AG09319 (cell line): ENCODE measurements around the gene ANKRD42.
"Not testable (repeated sequence)": the region's sequence is repeated elsewhere in the genome, so short reads cannot be mapped to it uniquely, and the experiment has no call there.

Experiments used
- DNase-seq: peaks from one replicate; pipeline ENCODE4 v3.0.0-alpha.2; 2010; ENCODE audit warnings: low read depth; ENCODE audit errors: extremely low read depth
- TF ChIP-seq, protein P1 (sequence below): IDR thresholded peaks from 2 replicates; pipeline ENCODE4 v1.5.1; 2011; ENCODE audit warnings: low read depth, mild to moderate bottlenecking, inconsistent platforms, low read length, moderate library complexity

ANKRD42 gene

DNA sequence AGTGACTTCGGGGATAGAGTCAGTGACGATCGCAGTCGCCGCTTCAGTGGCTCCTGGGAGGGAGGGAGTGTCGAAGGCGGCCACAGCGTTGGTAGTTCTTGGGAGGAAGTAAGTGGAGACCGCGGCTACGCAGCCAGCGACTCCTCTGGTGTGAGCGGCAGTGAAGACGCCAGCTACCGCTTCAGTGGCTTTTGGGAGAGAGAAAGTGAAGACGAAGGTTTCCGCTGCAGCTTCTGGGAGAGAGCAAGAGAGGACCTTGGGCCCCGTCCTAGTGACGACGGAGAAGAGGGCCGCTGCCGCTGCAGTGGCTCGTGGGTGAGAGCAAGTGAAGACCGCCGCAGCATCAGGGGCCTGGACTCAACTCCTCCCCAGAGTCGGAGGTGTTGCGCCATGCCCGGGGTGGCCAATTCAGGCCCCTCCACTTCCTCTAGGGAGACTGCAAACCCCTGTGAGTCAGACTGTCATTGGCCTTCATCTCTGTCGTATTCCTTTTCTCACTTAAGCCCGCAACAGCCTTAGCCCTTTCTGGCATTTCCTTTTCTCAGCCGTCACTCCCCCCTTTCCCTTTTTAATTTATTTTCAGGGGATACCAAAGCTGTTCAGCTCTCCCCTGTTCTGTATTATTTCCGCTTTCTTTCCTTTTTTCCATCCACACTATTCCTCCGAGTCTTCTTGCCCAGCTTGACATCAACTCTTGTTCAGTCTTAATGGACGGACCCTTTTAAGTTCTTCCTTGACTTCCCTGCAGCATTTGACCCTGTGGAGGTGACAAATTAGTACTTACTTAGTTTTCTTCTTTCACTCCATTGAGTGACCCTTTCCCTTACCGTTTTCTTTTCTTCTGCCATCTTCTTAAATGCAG lies 1.0 kb downstream of the ANKRD42 start:
- DNase-seq, result peak; percentile 34
- TF ChIP-seq, protein P1, sequence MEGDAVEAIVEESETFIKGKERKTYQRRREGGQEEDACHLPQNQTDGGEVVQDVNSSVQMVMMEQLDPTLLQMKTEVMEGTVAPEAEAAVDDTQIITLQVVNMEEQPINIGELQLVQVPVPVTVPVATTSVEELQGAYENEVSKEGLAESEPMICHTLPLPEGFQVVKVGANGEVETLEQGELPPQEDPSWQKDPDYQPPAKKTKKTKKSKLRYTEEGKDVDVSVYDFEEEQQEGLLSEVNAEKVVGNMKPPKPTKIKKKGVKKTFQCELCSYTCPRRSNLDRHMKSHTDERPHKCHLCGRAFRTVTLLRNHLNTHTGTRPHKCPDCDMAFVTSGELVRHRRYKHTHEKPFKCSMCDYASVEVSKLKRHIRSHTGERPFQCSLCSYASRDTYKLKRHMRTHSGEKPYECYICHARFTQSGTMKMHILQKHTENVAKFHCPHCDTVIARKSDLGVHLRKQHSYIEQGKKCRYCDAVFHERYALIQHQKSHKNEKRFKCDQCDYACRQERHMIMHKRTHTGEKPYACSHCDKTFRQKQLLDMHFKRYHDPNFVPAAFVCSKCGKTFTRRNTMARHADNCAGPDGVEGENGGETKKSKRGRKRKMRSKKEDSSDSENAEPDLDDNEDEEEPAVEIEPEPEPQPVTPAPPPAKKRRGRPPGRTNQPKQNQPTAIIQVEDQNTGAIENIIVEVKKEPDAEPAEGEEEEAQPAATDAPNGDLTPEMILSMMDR, result no peak

DNA sequence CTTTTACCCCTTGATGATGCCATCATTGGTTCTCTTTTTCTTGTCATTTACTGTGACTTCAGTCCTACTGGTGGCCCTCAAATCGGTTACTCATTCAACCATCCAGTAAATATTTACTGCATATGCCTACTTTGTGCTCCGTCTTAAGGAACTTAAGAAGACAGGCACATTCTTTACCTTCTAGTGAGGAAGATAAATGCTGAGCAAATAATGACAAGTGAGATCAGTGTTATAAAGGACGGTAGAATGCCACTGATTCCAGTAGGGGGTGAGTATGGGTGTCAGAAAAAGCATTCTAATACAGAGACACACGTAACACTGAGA lies 1.6 kb downstream of the ANKRD42 start:
- TF ChIP-seq, protein P1, result no peak
- DNase-seq, result no peak

DNA sequence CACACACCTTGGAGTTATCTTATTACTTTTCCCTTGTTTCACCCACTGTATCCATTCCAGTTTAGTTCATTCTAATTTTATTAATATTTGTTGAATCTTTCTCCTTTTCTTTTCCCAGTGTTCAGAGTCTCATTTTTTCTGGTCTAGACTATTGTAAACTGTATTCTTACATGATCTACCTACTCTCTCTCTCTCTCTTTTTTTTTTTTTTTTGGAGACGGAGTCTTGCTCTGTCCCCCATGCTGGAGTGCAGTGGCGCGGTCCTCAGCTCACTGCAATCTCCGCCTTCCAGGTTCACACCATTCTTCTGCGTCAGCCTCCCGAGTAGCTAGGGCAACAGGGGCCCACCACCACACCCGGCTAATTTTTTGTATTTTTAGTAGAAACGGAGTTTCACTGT lies 2.1 kb downstream of the ANKRD42 start:
- TF ChIP-seq, protein P1, result no peak
- no peak for DNase-seq

DNA sequence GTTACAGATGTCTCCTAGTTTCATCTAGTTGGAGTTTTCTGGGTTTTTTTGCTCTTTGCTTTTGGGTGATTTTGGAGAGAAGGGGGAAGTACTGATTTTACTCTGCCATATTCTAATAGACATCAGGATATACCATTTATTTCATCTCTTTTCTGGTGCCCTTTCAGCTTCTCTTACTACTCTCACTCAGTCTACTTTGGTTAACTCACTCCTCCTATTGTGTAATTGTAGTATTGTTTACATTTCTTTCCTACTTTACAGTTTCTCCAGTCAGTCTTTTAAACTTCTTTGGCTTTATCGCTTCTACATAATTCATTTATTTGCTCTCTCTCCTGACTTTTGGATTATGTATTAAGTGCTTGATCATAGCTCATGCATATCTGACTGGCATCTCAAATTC lies 6.5 kb downstream of the ANKRD42 start:
- DNase-seq, result no peak
- TF ChIP-seq, protein P1, result no peak

DNA sequence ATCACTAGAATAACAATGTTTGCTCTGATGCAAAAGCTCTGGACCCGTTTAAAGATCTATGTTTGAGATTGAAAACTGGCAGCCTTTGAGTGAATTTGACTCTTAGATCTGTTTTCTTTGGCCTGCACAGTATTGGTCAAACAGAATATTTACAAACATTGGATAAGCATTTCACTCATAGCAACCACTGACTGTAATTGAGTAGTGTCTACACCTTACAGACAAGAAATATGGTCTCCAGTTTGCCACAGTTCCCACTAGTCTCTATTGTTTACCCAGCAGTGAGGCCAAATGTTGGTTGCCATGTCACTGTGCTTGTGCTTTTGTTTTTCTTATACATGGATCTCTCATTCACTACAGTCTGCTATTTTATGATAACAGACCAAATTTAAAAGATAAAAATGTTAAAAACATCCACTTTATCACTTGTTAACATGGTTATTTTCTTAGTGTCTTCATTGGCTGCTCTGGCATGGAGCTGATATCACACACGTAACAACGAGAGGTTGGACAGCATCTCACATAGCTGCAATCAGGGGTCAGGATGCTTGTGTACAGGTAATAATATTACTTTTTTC lies 12.2 kb downstream of the ANKRD42 start:
- TF ChIP-seq, protein P1, result no peak
- DNase-seq, result no peak

DNA sequence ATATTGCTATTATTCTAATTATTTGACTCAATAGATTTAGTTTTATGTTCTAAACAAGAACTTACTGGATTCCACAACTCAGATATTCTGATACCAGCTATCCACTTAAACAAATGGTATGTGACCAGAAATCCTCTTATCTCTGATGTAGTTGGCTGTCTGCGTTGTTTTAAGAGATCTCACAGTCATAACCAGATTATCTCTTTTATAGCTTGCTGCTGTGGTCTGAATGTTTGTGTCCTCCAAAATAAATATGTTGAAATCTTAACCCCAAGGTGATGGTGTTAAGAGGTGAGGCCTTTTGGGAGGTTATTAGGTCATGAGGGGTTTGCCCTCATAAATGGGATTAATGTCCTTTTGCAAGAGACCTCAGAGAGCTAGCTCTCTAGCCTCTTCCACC lies 12.7 kb downstream of the ANKRD42 start:
- TF ChIP-seq, protein P1, result no peak
- no peak for DNase-seq

DNA sequence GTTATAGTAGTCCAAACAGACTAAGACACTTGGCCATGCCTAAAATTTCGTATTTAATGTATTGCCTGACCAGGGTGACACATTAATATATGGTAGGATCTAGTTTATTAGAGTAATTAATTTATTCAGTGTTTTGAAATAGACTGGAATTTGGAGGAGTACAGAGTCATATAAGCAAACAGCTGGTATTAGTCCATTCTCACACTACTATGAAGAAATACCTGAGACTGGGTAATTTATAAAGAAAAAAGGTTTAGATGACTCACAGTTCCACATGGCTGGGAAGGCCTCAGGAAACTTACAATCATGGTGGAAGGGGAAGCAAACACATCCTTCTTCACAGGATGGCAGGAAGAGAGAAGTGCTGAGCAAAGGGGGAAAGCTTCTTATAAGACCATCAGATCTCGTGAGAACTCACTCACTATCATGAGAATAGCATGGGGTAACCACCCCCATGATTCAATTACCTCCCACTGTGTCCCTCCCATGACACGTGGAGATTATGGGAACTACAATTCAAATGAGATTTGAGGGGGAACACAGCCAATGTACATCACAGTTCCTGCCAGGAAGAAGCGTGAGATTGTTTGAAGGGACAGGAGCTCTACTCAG lies 13.4 kb downstream of the ANKRD42 start:
- not testable (repeated sequence) for DNase-seq

DNA sequence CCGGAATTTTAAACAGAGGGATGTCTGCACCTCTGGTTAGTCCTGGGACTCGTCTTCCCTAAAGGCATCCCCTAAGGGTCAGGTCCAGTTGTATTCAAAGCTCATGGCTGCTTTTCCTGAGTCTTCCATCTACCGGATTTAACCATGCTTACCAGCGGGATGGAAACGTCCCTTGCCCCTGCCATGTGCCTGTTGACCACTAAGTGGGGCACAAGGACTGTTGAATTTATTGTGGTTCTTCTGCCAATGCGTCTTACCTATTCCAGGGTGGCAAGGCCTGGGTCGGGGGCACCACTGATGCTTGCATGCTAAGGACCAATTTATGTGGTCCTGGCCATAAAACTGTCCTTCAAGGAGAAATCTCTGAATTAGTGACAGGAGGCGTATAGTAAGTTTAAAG lies 25.6 kb downstream of the ANKRD42 start:
- DNase-seq, result no peak

More for the DNA sequence above, 25.6 kb downstream of the ANKRD42 start:
- TF ChIP-seq, protein P1, result no peak; the same call in 1 of the 2 replicates
